ENCODE results near the gene INSM2.

The INSM2 gene

DNA sequence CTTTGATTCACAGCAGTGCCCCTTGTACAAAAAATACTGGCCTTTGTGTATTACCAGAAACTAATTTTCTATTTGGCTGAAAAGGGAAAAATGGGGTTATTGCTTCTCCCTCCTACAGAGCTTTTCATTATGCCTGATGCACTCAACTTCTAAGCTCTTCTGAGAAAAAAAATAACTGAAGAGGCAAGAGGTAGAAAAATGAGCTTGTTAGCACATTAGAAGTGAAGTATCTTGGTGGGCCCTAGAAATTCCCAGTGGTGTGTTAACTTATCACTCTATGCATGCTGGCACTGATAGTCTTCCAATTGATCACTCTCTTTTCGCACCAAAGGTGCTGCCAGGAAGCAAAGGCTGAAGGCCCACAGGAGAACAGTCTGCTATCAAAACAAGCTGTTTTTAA is 17.1 kb downstream of the INSM2 start:
- no peak for DNase-seq

- DNase-seq, result peak; percentile 68
Observed at GRCh38 chr14:35553808-35554207, 19.8 kb downstream of the INSM2 start.

DNA sequence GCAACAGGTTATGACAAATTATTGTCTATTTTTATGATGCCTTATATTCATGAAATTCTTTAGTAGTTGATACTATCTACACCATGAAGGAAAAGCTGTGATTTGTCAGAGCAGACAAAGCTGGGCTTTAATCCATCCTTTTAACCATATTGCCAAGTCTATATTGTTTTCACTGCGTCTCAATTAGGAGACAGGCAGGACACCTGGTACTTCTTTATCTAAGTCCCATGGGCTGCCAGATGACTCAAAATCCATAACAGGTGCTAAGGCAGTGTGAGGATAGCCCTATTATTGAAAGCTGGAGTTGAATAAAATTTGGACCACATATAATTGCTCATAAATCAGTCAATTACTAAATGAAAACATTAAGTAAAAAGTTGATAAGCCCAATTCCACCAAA is 22.6 kb downstream of the INSM2 start:
- no peak for DNase-seq

- DNase-seq, result no peak
Observed at GRCh38 chr14:35557221-35557747, 23.3 kb downstream of the INSM2 start.

- DNase-seq, result no peak
Observed at GRCh38 chr14:35558680-35559079, 24.7 kb downstream of the INSM2 start.

GRCh38 chr14:35565871-35566464 is 32.0 kb downstream of the INSM2 start:
- no peak for DNase-seq

GRCh38 chr14:35571598-35571997 is 37.6 kb downstream of the INSM2 start:
- DNase-seq, result no peak

- DNase-seq, result no peak
Observed at GRCh38 chr14:35573911-35574310, 39.9 kb downstream of the INSM2 start.

GRCh38 chr14:35576260-35576659 is 42.3 kb downstream of the INSM2 start:
- DNase-seq, result peak; percentile 8

DNA sequence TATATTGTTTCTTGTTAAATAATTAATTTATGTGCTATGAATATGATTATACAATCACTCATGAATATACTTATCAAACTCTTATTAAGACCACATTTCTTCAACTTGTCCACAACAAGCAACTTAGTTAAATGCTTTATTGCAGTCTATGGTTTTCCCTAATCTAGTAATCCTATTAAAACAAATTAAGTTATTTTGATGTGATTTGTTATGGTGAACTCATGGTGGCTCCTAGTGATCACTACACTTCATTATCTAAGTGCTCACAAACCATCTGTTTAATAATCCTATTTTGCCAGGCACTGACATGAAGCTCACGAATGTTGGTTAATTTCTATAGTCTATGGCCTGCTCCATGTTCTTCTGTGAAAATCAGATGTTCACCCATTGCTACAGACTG is 42.9 kb downstream of the INSM2 start:
- DNase-seq, result no peak

DNA sequence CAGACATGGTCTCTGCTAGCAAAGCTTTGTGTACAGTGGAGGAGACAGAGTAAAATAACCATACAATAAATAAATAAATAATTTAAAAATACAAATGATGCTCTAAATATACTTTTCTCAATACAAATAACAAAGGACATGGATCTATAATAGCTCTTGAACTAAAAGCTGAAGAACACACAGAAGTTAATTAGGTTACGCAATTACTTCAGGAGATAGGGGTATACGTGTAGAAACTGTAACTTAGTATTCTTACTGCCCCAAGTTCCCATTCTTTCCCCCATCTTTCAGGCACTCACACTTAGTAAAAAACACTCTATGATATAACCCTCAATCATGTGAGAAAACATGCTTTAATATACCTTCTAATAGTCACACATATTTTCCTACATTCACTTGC is 44.2 kb downstream of the INSM2 start:
- no peak for DNase-seq

GRCh38 chr14:35578639-35579038 is 44.7 kb downstream of the INSM2 start:
- no peak for DNase-seq
